Transverse colon (tissue), 4 donors: ENCODE measurements around the gene PERM1. TPM values are rescaled to one million over a fixed set of nuclear protein-coding genes. Genes with fewer than 3 reads are reported as not detected.
A peak's percentile ranks its signal among the peaks of the same experiment; 100 is the strongest.

Experiments used
- DNase-seq: peaks from one replicate; pipeline ENCODE4 v3.0.0-alpha.2; 2019
- H3K27ac ChIP-seq, 4 donors: fragments of 200-600 bp; sonication (generic); 2 replicates each; pipeline ENCODE4 v1.5.1; 2016 to 2018; ENCODE audit warnings: inconsistent platforms in 4 of 4
- H3K27me3 ChIP-seq: fragments of 200-600 bp; sonication (generic); 2 replicates; pipeline ENCODE4 v1.5.1; 2017; ENCODE audit warnings: inconsistent platforms
- H3K36me3 ChIP-seq, 4 donors: fragments of 200-600 bp; sonication (generic); 2 replicates each; pipeline ENCODE4 v1.5.1; 2017 to 2019; ENCODE audit warnings: inconsistent platforms in 4 of 4
- H3K4me1 ChIP-seq, 4 donors: fragments of 200-600 bp; sonication (generic); 2 replicates each; pipeline ENCODE4 v1.5.1; 2017 to 2020; ENCODE audit warnings: inconsistent platforms in 4 of 4
- H3K4me3 ChIP-seq, 4 donors: fragments of 200-600 bp; sonication (generic); 1 replicate in 1 of 4; 2 replicates in 3 of 4; pipeline versions ENCODE4 v1.5.1 to v1.6.1; 2017 to 2019; ENCODE audit warnings: inconsistent platforms in 4 of 4
- H3K9me3 ChIP-seq, 2 donors: fragments of 200-600 bp; sonication (generic); 2 replicates each; pipeline ENCODE4 v1.5.1; 2017 to 2019; ENCODE audit warnings: inconsistent platforms in 2 of 2
- CTCF ChIP-seq, 5 experiments: fragments of 200-600 bp in 3 of 5; fragments of 450-650 bp in 2 of 5; sonication (generic) in 3 of 5; IDR thresholded peaks; 1 replicate in 2 of 5; 2 replicates in 3 of 5; pipeline ENCODE4 v1.5.1; 2016 to 2017; ENCODE audit warnings: antibody characterized with exemption in 5 of 5, inconsistent platforms in 3 of 5, mild to moderate bottlenecking in 2 of 5, moderate library complexity in 1 of 5
- EP300 ChIP-seq: sonication (generic); formaldehyde crosslinking; IDR thresholded peaks from one replicate; pipeline ENCODE4 v1.6.1; 2017; ENCODE audit warnings: antibody characterized with exemption, low read depth
- POLR2A ChIP-seq: fragments of 450-650 bp; IDR thresholded peaks from one replicate; pipeline ENCODE4 v1.6.1; 2016; ENCODE audit warnings: antibody characterized with exemption, mild to moderate bottlenecking, moderate library complexity
- POLR2AphosphoS5 ChIP-seq, 3 donors: sonication (generic); formaldehyde crosslinking; IDR thresholded peaks; one replicate each; pipeline ENCODE4 v1.6.1; 2016; ENCODE audit warnings: antibody characterized with exemption in 3 of 3
- WGBS, 2 donors: methylation state at CpG; one replicate each; pipeline ENCODE4 v1.1.5; 2018; ENCODE audit warnings: low coverage in 1 of 2; 5-methylcytosine and 5-hydroxymethylcytosine counted together
- in situ Hi-C, 4 donors: fragments of 200-750 bp; cut with MboI; loops; one replicate each; pipeline versions ENCODE4 v1.15.0 to v1.15.1; 2017; ENCODE audit warnings: low sequenced_read_pairs in 3 of 4, low pct_ligation_motif_present in 1 of 4, low pct_unique_long_range_greater_than_20kb in 1 of 4
- intact Hi-C: fragments of 100-400 bp; cut with DNase I; formaldehyde crosslinking; loops from one replicate; pipeline ENCODE4 v1.15.1; 2023; ENCODE audit warnings: low total_unique reads
- total RNA-seq, 4 donors: library from RNA; depleted of rRNA; stranded (reverse); fragments of >200 nt; gene quantifications; one replicate each; pipeline ENCODE4 v1.1.0, GENCODE V29; 2016

The PERM1 gene
- total RNA-seq, 4 donors from 2014 or later: 0.14 TPM; not detected in 3

GRCh38 chr1:942411-942821 lies 39.5 kb downstream of the PERM1 start:
- no peak for DNase-seq
- Histone ChIP-seq H3K4me3 (peak overlapping the region in 3 of 4 donors; percentile 25 to 51 (median 39)), H3K4me1 (peaks cover 23 to 41% (median 34%) of the 10 kb centered on the region in 4 donors), H3K9me3 (no peaks in the 10 kb centered on the region), H3K36me3 (peaks cover 0 to 4% (median 0%) of the 10 kb centered on the region in 4 donors), H3K27me3 (peaks cover 65% of the 10 kb centered on the region), H3K27ac (peak overlapping the region; percentile 45 to 82 (median 70))
- in situ Hi-C loops (no loop called here), intact Hi-C loops (no loop called here)
- TF ChIP-seq POLR2AphosphoS5 (IDR thresholded peaks at IDR 0.05) (no peak), POLR2A (no peak), CTCF (IDR thresholded peaks at IDR 0.05) (no peak), EP300 (no peak)
- 0% methylated on average over 10 of the region's 48 CpGs; no CpG with 5 or more reads in 1 of the 2 donors for WGBS, 2 donors

GRCh38 chr1:941588-942383 lies 40.1 kb downstream of the PERM1 start:
- Histone ChIP-seq H3K9me3 (no peaks in the 10 kb centered on the region), H3K27ac (peak overlapping the region; percentile 40 to 82 (median 70)), H3K36me3 (peaks cover 0 to 4% (median 0%) of the 10 kb centered on the region in 4 donors), H3K27me3 (peaks cover 71% of the 10 kb centered on the region), H3K4me1 (peaks cover 23 to 41% (median 34%) of the 10 kb centered on the region in 4 donors), H3K4me3 (peak overlapping the region; percentile 15 to 51 (median 32))
- peak; percentile 73 for DNase-seq
- in situ Hi-C loops (no loop called here), intact Hi-C loops (no loop called here)
- 1% methylated on average over 28 of the region's 98 CpGs; no CpG with 5 or more reads in 1 of the 2 donors for WGBS, 2 donors
- no peak for TF ChIP-seq POLR2A
- peak in 1 of 3 donors; percentile 4 for TF ChIP-seq POLR2AphosphoS5 (IDR thresholded peaks at IDR 0.05)

GRCh38 chr1:941015-941587 lies 40.8 kb downstream of the PERM1 start:
- TF ChIP-seq POLR2A (no peak), CTCF (IDR thresholded peaks at IDR 0.05) (no peak), POLR2AphosphoS5 (IDR thresholded peaks at IDR 0.05) (no peak), EP300 (no peak)
- WGBS, 2 donors: 1% methylated on average over 14 of the region's 36 CpGs; no CpG with 5 or more reads in 1 of the 2 donors
- intact Hi-C loops (no loop called here), in situ Hi-C loops (no loop called here)
- Histone ChIP-seq H3K9me3 (no peaks in the 10 kb centered on the region), H3K4me1 (peaks cover 23 to 41% (median 35%) of the 10 kb centered on the region in 4 donors), H3K4me3 (peak overlapping the region in 2 of 4 donors; percentile 39 to 51), H3K27me3 (peaks cover 78% of the 10 kb centered on the region), H3K27ac (peak overlapping the region; percentile 40 to 82 (median 70)), H3K36me3 (peaks cover 0 to under 1% (median 0%) of the 10 kb centered on the region in 4 donors)
- no peak for DNase-seq

- no peaks in the 10 kb centered on the region for H3K36me3 ChIP-seq
- no peaks in the 10 kb centered on the region for H3K9me3 ChIP-seq
- peak; percentile 45 for DNase-seq
- intact Hi-C loops (no loop called here), in situ Hi-C loops (no loop called here)
- peak overlapping the region; percentile 40 to 82 (median 70) for H3K27ac ChIP-seq
- peak overlapping the region; percentile 8 to 51 (median 25) for H3K4me3 ChIP-seq
- no peak for TF ChIP-seq POLR2AphosphoS5 (IDR thresholded peaks at IDR 0.05)
- TF ChIP-seq POLR2A: no peak
- TF ChIP-seq EP300: no peak
- TF ChIP-seq CTCF (IDR thresholded peaks at IDR 0.05): no peak
- peaks cover 85% of the 10 kb centered on the region for H3K27me3 ChIP-seq
- peaks cover 25 to 43% (median 38%) of the 10 kb centered on the region in 4 donors for H3K4me1 ChIP-seq
- 2% methylated on average over 68 of the region's 86 CpGs; no CpG with 5 or more reads in 1 of the 2 donors for WGBS, 2 donors
These were observed 41.5 kb downstream of the PERM1 start for GRCh38 chr1:940107-941014.
